GM20431 (cell line): Measurements from ENCODE around the gene SPATA18.

Experiments
- in situ Hi-C: fragments of 300-500 bp; cut with MseI, MboI; formaldehyde crosslinking; loops from one replicate; pipeline ENCODE4 v1.15.0; 2020; ENCODE audit warnings: low sequenced_read_pairs; ENCODE audit not compliant: unreplicated experiment

Gene SPATA18

GRCh38 chr4:52051213-52051614 is at the start of gene SPATA18:
TSS of gene SPATA18 (plus strand) at chr4:52051304. CDS start at chr4:52051705, 401 bp downstream.
- in situ Hi-C loops: no loop called here

GRCh38 chr4:52001616-52002015 is 49.5 kb upstream of the SPATA18 start:
- in situ Hi-C loops: no loop called here

- in situ Hi-C loops: no loop called here
Measured at GRCh38 chr4:52004414-52004813, 46.7 kb upstream of the SPATA18 start.

- in situ Hi-C loops: no loop called here
Measured at GRCh38 chr4:52005604-52006273, 45.4 kb upstream of the SPATA18 start.

- in situ Hi-C loops: no loop called here
Measured at GRCh38 chr4:52006887-52007286, 44.2 kb upstream of the SPATA18 start.

GRCh38 chr4:52010986-52011385 is 40.1 kb upstream of the SPATA18 start:
- in situ Hi-C loops: no loop called here

- in situ Hi-C loops: no loop called here
Measured at GRCh38 chr4:52012651-52013050, 38.5 kb upstream of the SPATA18 start.

GRCh38 chr4:52014903-52015302 is 36.2 kb upstream of the SPATA18 start:
- in situ Hi-C loops: no loop called here

- in situ Hi-C loops: no loop called here
Measured at GRCh38 chr4:52015366-52015765, 35.7 kb upstream of the SPATA18 start.

- in situ Hi-C loops: no loop called here
Measured at GRCh38 chr4:52016981-52017380, 34.1 kb upstream of the SPATA18 start.

GRCh38 chr4:52017814-52018213 is 33.3 kb upstream of the SPATA18 start:
- in situ Hi-C loops: no loop called here

GRCh38 chr4:52019936-52020657 is 31.0 kb upstream of the SPATA18 start, which contains the start of gene LRRC66:
TSS of gene LRRC66 (minus strand) at chr4:52020363. CDS start at chr4:52017613, 2,750 bp downstream.
- in situ Hi-C loops: no loop called here

- in situ Hi-C loops: no loop called here
Measured at GRCh38 chr4:52028970-52029369, 22.1 kb upstream of the SPATA18 start.

- in situ Hi-C loops: no loop called here
Measured at GRCh38 chr4:52032005-52032404, 19.1 kb upstream of the SPATA18 start.

- in situ Hi-C loops: no loop called here
Measured at GRCh38 chr4:52035190-52035589, 15.9 kb upstream of the SPATA18 start.

GRCh38 chr4:52036886-52037530 is 14.1 kb upstream of the SPATA18 start:
- in situ Hi-C loops: no loop called here

- in situ Hi-C loops: no loop called here
Measured at GRCh38 chr4:52037689-52038102, 13.4 kb upstream of the SPATA18 start.

- in situ Hi-C loops: no loop called here
Measured at GRCh38 chr4:52038103-52038912, 12.8 kb upstream of the SPATA18 start, which contains the start of gene SGCB. TSS of gene SGCB (minus strand) at chr4:52038299. CDS start at chr4:52038259, 40 bp downstream.

GRCh38 chr4:52045028-52045427 is 6.1 kb upstream of the SPATA18 start:
- in situ Hi-C loops: no loop called here

GRCh38 chr4:52049266-52049665 is 1.8 kb upstream of the SPATA18 start:
- in situ Hi-C loops: no loop called here
